ENCODE results near the gene MAL.

DNA sequence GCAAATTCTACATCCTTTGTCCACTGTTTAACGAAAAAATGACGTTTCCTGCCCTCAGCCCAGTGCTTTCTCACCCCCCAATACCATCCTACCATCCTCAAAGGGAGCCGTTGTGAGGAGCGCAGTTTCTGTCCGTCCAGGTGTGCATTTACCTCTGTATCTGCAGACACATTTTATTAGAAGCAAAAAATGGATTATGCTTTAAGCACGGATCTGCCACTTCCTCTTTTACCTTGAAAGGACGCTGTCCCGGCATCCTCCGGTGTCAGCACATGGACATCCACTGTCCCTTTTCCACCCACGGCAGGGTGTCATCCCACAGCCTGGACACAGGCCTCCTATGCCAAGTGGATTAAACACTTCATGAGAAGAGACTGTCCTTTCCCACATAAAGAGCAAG lies 7.2 kb upstream of the MAL start:
- TF ChIP-seq, protein P1, sequence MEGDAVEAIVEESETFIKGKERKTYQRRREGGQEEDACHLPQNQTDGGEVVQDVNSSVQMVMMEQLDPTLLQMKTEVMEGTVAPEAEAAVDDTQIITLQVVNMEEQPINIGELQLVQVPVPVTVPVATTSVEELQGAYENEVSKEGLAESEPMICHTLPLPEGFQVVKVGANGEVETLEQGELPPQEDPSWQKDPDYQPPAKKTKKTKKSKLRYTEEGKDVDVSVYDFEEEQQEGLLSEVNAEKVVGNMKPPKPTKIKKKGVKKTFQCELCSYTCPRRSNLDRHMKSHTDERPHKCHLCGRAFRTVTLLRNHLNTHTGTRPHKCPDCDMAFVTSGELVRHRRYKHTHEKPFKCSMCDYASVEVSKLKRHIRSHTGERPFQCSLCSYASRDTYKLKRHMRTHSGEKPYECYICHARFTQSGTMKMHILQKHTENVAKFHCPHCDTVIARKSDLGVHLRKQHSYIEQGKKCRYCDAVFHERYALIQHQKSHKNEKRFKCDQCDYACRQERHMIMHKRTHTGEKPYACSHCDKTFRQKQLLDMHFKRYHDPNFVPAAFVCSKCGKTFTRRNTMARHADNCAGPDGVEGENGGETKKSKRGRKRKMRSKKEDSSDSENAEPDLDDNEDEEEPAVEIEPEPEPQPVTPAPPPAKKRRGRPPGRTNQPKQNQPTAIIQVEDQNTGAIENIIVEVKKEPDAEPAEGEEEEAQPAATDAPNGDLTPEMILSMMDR (IDR thresholded peaks at IDR 0.05) = no peak
- no peak for TF ChIP-seq ZFX (IDR thresholded peaks at IDR 0.05; ENCODE audit: borderline replicate concordance)
